Measurements from ENCODE around the gene PRR7.

Gene PRR7

DNA sequence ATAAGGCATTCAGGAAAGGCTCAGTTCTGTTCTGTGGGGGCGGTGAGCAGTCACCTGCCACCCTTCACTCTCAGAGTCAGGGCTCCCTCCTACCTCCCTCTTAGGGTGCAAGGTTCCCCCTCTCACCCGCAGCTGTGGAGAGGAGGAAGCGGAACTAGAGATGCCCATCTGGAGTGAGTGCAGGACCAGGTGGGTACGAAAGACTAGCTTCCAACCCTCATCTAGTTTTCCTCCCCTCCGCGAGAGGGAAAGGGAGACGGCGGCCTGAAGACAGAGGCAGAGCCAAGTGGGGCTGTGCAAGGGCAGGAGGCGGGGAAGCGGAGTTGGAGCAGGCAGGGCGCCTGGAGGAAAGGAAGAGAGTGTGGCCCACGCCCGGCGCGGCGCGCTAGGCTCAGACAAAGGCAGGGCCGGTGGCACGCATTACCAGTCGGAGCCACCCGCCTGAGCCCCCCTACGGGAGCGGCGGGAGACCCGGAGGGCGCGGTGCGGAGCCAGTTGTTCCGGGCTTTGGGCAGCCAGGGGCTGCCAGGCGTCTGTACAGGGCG lies 7.3 kb downstream of the PRR7 start:
- no peak for DNase-seq

DNA sequence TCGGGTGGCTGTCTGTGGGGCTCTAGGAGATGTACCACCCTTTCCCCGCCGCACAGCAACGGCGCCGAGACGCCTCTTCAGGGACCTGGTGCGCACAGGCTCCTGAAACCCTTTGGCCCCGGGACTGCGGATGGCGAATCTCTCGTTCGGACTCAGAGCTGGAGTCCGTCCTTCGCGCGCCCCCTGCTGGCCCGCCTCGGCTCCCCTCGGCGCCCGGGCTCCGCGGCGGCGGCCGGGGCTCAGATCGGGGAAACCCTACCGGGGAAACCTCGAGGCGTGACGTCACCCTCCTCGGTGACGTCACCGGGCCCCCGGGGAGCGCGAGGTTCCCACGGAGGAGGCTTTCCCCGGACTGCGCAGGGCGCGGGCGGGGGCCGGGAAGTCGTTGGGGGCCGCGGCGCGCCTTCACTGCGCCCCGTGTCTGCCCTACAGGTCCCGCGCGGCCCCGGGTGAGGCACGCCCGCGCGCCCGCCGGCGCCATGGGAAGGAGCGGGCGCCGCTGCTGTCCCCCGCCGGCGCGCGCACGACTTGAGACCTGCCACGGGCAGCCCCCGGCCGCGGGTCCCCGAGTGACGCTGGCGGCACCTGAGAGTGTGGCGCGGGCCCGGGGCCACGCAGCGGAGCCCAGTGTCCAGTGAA lies 7.9 kb downstream of the PRR7 start:
- DNase-seq = peak; percentile 95

DNA sequence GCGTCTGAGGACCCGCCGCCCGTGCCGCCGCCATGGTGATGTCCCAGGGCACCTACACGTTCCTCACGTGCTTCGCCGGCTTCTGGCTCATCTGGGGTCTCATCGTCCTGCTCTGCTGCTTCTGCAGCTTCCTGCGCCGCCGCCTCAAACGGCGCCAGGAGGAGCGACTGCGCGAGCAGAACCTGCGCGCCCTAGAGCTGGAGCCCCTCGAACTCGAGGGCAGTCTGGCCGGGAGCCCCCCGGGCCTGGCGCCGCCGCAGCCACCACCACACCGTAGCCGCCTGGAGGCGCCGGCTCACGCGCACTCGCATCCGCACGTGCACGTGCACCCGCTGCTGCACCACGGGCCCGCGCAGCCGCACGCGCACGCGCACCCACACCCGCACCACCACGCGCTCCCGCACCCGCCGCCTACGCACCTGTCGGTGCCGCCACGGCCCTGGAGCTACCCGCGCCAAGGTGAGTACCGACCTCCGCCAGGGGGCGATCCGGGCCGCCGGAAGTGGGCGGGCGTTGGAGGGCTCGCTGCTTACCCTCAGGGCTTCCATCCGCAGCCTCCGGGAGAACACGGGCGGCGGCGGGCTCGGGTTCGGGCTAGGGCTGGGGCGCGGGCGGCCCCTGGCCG lies 8.5 kb downstream of the PRR7 start:
- peak; percentile 88 for DNase-seq

DNA sequence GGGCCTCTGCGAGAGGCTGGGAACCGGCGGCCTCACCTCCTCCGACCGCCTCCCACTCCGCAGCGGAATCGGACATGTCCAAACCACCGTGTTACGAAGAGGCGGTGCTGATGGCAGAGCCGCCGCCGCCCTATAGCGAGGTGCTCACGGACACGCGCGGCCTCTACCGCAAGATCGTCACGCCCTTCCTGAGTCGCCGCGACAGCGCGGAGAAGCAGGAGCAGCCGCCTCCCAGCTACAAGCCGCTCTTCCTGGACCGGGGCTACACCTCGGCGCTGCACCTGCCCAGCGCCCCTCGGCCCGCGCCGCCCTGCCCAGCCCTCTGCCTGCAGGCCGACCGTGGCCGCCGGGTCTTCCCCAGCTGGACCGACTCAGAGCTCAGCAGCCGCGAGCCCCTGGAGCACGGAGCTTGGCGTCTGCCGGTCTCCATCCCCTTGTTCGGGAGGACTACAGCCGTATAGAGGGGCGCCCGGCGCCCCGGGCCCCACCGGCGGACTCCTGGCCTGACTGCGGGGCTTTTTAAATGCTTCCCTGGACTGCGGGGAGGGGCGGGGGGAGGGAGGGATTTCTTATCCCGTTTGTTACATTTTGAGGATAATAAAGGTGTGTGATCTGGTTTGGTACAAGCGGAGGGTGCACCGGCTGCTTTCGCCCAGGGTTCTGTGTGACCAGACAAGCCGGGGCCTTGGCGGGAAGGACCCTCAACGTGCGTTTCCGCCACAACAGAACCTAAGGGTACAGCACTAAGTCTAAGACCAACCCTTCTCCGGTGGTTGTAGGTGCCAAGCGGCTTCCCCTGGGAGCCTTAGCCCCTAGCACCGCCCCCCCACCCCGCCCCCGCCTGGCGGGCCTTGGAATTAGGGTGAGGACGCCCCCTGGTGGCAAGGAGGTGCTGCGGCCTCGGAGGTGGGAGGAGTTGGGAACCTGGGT lies 9.3 kb downstream of the PRR7 start:
- DNase-seq = peak; percentile 95

DNA sequence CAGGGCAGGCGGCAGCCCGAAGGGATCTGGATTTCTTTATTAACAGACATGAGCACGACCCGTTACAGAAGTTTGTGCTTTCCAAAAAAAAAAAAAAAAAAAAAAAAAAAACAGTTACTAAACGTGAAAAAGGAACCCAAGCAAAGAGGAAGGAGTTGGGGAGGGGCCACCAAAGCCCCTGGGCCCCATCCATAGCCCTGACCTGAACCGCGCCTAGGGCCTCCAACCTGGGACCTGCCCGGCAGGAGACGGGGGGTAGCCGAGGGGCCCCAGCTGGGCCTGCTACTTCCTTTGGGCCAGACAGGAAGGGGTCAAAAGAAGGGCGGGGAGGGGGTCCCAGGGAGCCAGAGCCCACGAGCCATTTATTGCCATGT lies 10.0 kb downstream of the PRR7 start:
- DNase-seq = no peak

DNA sequence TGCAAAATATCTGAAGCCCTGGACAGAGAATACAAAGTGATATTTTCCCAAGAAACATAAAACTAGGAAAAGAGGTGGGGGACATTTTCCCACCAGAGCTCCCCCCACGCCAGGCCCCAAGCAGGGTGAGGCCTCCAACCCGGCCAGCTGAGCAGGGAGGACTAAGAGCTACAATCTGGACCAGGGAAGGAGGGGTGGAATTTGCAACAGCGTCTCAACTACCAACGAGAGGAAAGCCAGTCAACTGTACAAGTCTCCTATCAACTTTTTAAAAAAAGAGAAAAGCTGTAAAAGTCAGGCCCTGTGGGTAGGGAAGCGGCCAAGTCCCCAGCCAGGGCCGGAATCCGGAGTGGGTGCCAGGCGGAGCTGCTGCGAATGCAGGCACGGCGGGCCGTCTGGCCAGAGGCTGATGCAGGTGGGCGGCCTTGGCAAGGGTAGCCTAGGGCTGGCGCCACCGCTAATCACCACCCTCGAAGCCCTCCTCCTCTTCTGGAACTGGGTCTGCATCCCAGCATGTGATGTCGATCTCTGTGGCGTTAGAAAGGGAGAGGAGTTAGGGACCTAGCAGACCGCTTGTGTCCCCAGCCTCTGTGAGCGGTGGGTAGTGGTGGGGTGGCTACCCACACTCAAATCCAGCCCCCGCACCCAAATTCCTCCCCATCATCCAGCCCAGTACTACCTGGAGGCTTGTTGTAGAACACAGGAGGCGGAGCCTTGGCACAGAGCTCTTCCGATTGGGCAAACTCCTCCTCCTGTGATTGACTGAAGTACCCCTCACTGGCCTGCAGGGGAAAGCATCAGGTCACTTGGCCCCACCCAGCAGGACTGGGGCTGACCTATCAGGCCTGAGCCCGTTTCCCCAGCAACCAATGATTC lies 10.6 kb downstream of the PRR7 start:
- DNase-seq = no peak

DNA sequence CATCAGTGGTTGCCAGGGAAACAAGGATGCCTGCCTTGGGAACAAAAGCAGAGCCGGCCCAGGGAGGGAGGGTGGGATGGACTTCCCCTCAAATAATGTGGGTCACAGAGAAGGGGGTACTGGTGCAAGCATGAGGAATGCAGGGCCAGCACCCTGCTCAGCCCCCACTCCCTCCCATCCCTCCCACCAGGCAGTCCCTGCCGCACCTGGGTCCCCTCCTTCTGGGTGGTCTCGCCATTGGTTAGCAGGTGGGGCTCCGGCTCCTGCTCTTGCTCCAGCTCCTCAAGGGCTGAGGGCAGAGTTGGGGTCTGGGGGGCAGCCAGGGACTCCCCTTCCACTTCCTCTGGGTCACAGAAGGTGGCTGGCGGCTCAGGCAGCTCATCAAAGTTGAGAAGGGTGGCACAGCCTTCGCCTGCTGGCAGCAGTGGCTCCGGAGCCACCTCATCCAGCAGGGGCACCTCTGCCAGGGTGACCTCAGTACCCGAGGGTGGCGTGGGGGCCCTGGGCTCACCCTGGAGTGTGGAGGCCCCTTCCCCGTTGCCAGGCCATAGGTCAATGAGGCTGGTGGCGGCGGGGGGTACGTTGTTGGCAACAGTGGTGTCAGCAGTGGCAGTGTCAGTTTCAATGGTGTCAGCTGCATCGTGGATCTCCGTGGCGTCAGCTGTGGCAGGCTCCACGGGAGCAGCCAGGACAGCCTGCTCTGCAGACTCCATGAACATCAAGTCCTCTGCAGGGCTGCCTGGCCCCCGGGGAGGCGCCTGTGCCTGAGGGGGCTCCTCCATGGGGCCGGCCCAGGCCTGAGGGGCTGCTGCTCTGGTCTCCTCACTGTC lies 11.5 kb downstream of the PRR7 start:
- DNase-seq = no peak

DNA sequence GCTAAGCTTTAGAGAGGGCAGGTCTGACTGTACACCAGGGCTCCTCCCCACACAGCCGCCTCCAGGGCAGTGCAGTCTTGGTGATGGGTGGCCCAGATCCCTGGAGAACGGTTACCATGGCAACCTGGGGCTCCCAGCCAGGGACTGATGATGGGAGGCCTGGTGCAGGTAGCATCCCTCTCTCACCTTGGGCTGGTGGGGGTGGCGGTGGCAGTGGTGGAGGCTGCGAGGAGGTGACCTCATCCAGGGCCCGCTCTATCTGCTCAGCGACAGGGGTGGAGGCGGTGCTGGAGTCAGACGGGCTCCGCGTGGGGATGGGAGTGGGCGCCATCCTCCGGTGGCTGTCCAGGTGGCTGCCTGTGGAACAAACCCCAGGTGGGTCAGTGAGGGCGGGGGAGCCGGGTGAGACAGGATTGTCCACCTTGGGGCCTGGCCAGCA lies 12.3 kb downstream of the PRR7 start:
- DNase-seq = no peak

DNA sequence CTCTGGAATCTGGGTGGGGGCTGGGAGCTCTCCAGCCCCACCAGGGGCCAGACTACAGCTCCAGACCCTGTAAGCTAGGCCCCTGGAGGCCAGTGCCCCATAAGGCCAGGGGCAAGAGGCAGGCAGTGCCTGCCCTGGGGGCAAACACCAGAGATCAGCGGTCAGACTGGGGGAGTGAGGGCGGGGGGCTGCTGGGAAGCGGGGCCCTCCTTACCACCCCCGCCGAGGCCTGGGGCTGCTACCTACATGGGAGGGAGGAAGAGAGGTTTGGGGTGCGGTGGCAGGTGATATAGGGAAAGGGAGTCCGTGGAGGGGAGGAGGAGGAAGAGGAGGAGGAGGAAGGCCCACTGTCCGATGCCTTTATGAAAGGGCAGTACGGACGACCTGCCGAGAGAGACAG lies 12.7 kb downstream of the PRR7 start:
- no peak for DNase-seq

DNA sequence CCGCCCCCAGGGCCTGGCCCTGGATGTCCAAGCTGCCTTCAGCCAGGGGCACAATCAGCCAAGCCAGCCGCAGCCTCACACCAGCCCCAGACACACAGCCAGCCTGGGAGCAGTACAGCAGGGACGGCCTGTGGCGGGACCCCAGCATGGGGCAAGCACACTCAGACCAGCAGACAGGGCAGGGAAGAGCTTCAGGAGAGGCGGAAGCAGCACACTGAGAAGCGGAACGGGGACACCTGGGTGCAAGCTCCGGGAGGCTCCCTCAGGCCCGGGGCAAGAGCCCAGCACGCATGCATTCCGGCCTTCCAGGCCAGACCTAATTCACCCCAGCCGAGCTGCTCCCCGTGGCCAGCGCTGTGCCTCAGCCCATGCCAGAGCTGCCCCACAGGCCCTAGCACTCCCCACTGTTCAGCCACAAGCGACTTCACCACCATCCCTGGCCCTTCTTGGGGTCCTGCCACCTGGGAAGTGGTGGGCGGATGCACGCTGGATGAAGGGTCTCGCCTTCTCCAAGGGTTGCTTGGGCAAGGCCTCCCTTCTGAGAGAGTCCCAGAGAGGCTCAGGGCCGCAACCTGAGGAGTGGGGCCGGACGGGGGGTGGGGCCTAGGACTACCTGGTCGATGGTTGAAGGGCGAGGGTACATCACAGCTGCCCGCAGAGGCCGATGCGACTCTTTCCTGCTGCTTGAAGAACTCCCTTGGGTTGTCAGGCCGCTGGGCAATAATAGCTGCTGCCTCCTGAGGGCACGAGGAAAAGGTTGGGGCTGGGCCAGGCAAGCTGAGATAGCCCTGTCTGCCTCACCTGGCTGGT lies 13.4 kb downstream of the PRR7 start:
- DNase-seq = no peak

DNA sequence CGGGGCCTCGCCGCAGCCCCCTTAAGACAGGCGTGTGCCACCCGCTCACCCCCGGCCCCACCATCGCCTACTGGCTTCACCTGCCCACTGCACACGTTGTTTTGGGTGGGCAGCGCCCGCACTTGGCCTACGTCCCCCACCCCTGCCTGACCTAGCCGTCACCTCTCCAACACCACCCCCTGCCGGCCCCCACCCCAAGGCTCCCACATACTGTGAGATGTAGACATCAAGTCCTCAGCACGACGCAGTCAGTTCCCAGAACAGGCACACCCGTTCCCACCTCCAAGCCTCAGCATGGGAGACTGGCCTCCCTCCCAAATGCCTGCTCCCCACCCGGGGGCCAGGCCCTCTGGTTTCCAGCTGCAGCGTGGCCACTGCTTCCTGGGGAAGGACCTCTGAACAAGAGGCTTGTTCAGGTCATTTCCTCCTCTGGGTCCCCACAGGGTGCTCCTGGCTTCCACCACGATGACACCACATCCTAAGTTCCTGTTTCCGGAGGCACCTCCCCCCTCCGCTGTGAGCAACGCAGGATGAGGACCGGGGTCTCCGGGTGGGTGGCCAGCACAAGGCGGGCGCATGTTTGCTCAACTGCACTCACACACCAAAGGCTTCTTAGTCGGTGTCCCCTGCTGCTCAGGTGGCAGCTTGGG lies 15.5 kb downstream of the PRR7 start:
- DNase-seq = no peak

DNA sequence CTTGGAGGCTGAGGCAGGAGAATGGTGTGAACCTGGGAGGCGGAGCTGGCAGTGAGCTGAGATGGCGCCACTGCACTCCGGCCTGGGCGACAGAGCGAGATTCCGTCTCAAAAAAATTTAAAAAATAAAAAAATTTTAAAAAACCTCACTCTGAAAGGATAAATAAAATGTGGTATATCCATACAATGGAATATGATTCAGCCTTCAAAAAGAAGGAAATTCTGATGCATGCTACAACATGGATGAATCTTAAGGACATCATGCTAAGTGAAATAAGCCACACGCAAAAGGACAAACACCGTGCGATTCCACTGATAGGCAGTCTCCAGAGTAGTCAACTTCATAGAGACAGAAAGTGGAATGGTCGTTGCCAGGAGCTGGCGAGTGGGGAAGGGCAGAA lies 18.4 kb downstream of the PRR7 start:
- no peak for DNase-seq

DNA sequence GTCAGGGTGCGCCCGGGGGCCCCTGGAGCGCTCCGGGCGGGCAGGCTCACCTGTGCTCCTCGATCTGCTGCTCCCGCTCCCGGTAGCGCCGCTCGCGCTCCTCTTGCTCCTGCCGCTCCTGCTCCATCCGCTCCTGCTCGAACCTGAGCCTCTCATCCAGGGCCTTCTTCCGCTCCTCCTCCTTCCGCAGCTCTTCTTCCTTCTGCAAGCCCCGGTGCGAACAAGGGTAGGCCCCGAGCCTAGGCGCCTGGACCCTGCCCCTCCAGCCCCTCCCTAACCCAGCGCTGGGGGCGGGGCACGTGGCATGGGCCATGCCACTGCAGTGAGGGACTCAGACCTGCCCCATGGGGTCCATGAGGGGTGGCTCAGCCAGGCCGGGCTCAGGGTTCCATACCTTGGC lies 20.2 kb downstream of the PRR7 start:
- DNase-seq = no peak

DNA sequence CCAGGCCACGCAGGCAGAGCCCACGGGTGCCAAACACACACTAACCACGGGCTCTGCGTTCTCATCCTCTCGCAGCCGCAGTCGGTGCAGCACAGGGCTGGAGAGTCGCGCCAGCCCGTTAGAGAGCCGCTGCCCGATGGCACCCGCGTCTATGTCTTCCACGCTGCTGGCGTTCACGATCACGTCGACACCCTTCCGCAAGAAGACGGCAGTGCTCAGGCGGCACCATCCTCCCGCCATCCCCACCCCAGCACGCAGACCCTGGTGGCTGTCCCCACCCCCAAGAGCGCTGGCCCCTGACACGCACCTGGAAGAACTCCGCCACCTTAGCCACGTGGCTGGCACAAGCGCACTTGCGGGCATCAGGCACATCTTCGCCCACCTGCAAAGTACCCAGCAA lies 20.8 kb downstream of the PRR7 start:
- DNase-seq = no peak

DNA sequence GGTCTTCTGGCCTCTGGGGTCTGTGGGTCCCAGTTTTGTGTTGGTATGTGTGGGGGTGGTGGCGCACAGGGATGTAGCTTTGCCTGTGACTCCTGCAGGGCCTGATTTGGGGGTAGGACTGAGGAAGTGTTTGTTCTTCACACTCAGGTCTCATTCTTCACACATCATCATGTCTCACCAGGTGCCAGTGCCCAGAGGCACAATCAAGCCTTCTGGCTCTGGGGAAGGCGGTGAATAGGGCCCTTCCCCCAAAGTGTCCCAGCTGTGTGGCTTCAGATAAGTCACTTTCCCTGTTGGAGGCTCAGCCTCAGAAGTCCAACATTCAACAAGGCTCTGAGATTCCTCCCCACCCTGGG lies 21.7 kb downstream of the PRR7 start:
- no peak for DNase-seq

DNA sequence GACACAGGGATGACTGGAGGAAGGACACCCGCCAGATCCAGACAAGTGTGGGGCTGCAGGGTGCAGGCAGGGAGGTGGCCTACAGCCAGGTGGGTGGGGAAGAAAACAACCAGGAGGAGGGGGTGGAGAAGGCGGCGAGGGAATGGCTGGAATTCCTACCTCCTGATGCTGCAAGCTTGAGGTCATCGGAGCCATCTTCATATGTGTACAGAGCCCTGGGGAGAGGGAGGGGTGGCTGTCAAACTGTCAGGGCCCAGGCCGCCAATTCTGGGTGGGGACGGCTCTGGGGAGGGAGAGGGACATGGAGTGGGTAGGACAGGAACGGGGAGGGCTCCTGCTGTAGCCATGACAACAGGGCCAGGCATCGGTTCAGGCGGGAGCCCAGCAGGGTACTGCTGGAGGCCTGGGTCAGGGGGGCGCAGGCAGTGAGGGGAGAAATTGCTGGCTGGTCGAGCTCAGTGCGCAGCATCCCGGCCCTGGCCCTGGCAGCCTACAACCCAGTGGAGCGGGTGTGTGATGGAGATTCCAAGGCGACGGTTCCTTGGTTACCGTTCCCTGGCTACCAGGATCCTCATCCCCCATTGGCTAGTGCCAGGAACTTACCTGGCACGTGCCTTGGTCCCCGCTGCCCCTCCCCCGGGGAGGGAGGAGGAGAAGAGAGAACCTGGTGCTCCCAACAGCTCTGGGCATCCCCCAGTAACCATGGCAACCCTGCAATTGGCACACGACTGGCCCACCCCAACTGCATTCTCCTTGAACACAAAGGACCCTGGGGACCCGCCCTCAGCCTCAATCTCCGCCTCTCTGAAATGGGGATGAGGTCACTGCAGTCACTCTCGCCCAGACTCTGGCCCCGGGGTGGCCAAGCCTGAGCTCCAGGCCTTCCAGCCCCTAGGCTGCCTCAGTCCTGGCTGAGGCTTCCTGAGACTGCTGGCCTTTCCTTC lies 22.3 kb downstream of the PRR7 start:
- DNase-seq = no peak

DNA sequence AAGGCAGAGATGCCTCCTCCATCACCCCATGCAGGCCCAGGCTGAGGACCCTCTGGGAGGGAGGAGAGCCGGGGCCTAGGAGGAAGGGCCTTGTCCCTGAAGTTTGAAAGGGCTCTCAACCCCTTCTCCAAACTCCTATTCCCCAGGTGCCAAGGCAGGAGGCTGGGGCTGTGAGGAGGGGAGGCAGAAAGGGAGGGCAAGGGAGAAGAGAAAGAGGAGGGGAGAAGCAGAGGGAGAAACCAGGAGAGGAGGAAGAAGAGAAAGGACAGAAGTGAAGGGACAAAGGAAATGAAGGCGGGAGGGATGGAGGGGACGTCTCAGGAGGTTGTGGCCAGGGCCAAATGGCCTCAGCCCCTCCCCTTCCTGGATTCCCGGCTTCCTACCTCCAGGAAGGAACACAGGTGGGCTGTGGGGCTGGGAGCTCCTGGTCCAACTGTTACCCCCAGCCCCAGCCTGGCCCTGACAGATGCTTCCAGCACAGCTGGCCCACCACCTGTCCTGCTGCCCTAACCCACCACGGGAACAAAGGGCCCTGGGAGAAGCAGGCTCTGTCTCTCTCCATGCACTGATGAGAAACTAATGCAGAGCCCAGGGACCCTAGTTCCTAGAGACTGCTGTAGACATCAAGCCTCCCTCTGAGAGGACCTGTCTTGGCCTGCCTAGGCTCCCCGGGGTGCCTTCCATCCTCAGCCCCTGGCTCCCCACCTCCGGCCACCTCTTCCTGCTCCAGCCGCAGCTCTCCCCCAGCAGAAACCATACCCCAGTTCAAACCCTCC lies 23.3 kb downstream of the PRR7 start:
- DNase-seq = no peak

Data from effector CD4-positive, alpha-beta T cell (primary cell).